Loucy (cell line): ENCODE measurements around the gene NAALADL2.

Experiments used
- CTCF ChIP-seq: fragments of 200-600 bp; sonication (generic); conservative IDR thresholded peaks from 2 replicates; pipeline ENCODE4 v1.5.1; 2014; ENCODE audit warnings: mild to moderate bottlenecking, antibody characterized with exemption, low read length
- EZH2phosphoT487 ChIP-seq: fragments of 200-600 bp; IDR thresholded peaks from 2 replicates; pipeline ENCODE4 v1.6.1; 2018; ENCODE audit warnings: antibody characterized with exemption, mild to moderate bottlenecking, moderate library complexity, borderline replicate concordance

GRCh38 chr3:175129571-175129970 is 270.4 kb downstream of the NAALADL2 start:
- TF ChIP-seq CTCF (no peak), EZH2phosphoT487 (no peak)
